ENCODE data around the gene DYNLT1.
"Not testable (repeated sequence)": the region's sequence is repeated elsewhere in the genome, so short reads cannot be mapped to it uniquely, and the experiment has no call there.

DYNLT1 gene

DNA sequence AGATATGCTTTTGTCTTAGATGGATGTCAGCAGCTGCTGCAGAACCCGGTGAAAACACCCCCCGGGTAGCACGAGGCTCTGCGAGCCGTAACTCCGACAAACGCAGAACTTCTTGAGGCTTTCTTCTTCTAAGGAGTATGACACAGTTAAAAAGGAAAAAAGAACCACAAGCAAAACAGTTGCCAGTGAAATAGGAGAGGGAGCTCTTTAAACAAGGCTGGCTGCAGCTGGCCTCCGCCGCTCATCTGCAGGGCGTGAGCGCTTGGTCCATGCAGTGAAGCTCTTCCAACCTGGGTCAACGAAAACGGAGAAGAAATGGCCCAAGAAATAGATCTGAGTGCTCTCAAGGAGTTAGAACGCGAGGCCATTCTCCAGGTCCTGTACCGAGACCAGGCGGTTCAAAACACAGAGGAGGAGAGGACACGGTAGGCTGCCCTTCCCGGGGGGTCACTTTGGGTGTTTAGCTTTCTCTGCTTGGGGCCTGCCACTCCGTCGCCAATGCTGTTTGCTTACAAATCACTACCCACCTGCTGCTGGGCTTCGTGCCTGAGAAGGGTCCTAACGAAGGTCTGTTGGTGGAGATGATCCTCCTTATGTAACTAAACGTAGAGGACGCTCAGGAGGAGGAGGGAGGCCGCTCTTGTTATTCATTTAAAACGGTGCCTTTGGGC lies 18.5 kb upstream of the DYNLT1 start:
- peak; percentile 54 for DNase-seq

DNA sequence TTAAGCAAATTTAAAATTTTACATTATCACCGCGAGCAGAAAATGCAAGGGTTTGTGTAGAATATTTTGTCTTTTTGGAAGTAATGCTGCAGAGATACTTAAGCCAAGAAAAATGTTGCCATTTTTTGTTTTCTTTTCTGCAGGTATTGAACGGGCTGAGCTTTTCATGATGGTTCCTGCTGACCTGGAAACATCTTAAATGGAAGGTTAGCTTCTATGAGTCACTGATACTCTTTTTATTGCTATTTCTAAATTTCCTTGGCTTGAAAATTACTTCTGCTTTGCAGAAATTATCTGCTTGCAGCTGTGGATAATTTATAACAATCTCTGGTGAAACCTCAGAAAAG lies 18.0 kb upstream of the DYNLT1 start:
- no peak for DNase-seq

DNA sequence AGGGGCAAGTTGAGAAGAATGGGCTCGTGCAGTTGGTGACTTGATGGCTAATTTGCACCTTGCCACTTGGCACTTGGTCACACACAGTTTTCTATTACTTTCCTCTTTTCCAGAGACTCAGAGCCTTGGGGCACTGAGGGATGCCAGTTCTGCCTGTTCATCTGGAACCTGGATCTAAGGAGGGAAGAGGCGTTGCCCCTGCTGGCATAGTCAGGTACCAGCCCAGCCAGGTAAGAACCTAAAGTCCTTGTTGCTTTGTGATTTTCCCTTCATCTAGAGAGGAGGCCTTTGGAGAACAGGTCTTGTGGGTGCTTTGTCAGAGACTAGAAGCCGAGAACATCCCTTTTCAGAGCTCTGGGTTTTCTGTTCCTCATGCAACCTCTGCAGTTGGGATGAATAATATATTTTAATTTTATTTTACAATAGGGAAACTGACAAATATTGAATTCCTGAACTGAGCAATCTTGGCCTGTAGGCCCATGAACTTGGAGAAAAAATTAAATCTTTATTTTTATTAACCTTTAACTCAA lies 16.7 kb upstream of the DYNLT1 start:
- DNase-seq = peak; percentile 63

DNA sequence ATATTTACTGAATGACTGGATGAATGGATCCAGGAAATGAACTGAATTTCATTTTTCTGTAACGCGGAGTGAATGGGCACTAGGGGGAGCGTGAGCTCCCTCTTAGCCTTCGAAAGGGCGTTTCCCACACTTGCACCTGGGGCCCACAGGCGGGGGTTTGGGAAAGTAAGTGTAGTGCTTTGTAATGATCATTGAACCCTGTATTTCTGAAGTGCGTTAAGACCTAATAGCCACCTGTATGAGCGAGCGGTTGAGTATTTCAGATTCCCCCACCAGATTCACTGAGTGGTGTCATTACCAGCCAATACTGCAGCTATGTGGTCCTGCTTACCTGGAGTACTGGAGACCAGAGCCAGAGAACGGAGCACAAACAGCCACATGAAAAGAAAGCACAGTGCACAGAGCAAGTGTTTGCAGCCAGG lies 15.8 kb upstream of the DYNLT1 start:
- DNase-seq = peak; percentile 89

DNA sequence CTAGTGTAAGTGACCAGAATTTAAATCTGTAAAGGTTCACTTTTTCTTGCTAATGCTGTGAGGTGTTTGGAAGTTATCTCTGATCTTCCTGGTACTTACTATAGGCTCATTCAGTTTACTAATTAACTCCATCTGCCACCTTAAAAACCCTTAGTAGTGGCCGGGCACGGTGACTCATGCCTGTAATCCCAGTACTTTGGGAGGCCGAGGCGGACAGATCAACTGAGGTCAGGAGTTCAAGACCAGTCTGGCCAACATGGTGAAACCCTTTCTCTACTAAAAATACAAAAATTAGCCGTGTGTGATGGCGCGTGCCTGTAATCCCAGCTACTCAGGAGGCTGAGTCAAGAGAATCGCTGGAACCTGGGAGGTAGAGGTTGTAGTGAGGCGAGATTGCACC lies 12.4 kb upstream of the DYNLT1 start:
- not testable (repeated sequence) for DNase-seq

DNA sequence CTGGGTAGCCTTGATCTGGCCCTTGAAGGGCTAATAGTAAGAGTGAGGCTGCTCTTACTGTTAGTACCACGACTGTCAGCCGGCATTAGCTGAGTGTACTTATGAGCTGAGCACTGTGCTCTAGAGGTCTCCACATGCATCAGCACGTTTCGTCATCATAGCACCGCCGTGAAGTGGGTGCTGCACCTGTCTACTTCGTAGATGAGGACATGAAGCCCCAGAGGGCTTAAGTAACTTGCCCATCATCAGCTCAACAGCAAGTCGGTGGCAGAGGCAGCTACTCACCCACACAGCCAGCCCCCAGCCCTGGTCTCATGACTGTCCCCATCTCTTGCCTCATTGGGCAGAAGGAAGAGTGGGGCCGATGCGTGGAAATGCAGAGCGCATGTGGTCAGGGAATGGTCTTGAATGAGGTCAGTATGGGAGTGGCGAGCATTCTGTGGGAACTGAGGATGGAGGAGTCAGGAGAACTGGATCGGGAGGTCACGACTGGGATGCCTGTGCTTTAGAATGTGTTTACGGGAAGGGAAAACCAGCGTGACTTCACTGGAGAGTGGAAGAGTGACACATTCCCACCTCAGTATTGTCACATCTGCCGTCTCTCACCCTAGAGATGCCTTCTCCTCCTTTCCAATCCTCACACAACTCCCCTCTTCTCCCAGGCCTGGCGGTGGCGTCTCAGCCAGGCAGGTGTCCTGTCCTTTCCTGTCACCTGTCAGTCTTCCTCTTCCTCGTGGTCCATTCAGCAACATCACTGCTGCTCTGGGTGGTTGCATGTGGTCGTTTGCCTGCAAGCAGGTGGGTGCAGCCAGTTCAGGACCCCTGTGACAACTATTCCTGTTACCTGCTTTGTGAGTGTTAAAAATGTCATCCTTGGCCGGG lies 11.3 kb upstream of the DYNLT1 start:
- DNase-seq = peak; percentile 94

DNA sequence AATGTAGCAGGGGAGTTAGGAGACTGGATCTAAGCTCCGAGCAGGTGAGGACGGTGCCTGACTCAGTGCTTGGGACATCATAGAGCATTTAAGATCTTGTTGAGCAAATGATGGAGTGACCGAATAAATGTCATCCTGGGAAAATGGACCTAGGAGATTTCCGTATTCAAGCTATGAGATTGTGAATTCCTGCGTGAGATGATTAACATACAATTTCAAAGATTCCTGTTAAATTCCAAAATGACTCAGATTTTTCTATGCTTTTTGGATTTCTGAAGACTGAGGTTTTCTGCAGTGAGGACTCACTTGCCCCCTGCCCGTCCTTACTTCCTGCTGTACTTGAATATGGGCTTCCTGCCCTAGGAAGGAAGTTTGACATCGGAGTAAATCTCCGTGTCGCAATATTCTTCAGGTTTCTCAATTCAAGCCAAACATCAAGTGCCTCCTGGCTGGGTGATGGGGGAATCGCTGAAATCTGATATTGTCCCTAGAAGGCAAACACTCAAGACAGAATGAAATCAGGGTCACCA lies 10.5 kb upstream of the DYNLT1 start:
- DNase-seq = peak; percentile 89

DNA sequence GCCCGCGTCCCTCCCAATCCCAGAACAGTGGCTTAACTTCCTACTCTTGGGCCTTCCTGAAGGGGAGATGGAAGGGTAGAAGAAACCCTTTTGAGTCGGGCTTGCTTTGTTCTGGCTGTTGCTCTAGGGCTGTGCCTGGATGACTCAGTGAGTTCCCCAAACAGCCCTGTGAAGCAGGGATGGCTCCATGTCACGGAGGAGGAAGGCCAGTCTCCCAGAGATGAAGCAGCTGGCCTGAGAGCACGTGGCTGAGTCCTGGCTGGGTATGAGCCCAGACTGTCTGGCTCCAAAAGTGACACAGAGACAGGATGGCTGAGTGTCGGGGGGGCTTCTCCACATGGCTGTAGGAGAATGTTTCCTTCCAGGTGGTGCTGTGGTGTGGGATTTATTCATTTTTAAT lies 10.0 kb upstream of the DYNLT1 start:
- peak; percentile 87 for DNase-seq

DNA sequence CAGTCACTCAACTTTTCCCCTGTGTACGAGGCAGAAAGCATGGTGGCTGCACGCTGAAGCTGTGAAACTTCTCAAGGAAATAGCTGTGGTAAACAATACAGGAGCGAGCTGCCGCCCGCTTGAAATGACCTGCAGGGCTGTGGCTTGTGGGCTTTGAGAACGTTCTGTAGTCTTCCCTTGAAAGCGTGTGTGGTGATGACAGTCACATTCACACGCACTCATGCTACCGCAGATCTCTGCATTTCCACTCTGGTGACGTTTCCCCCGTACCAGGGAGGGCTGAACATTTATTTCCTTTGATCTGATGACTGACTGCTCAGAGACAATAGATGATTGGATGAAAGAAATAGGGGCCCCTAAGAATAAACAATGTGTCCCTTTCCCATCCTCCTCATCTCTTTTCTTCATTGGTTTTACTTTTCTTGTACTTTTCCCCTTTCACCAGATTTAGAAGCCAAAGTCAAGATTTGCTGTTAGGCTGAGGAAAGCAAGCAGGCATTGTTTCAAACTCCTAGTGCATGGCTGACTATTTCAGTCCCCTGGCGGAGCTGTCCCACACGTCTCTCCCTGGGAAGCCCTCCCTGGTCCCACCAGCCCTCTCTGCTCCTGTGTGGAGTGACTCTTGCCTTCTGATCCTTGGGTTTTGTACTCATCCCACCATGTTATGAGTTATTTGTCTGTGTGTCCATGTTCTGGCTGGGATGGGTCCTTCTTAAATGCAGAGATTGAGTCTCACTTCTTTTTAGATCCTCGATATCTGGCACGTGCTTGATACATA lies 9.2 kb upstream of the DYNLT1 start:
- DNase-seq = no peak

DNA sequence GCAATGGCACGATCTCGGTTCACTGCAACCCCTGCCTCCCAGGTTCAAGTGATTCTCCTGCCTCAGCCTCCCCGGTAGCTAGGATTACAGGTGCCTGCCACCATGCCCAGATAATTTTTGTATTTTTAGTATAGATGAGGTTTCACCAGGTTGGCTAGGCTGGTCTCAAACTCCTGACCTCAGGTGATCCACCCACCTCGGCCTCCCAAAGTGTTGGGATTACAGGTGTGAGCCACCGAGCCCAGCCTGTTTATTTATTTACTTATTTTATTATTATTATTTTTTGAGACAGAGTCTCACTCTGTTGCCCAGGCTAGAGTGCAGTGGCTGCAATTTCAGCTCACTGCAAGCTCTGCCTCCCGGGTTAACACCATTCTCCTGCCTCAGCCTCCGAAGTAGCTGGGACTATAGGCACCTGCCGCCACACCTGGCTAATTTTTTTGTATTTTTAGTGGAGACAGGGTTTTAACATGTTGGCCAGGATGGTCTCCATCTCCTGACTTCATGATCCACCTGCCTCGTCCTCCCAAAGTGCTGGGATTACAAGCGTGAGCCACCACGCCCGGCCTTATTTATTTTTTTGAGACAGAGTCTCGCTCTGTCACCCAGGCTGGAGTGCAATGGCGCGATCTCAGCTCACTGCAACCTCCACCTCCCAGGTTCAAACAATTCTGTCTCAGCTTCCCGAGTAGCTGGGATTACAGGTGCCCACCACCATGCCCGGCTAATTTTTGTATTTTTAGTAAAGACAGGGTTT lies 7.6 kb upstream of the DYNLT1 start:
- DNase-seq = not testable (repeated sequence)

DNA sequence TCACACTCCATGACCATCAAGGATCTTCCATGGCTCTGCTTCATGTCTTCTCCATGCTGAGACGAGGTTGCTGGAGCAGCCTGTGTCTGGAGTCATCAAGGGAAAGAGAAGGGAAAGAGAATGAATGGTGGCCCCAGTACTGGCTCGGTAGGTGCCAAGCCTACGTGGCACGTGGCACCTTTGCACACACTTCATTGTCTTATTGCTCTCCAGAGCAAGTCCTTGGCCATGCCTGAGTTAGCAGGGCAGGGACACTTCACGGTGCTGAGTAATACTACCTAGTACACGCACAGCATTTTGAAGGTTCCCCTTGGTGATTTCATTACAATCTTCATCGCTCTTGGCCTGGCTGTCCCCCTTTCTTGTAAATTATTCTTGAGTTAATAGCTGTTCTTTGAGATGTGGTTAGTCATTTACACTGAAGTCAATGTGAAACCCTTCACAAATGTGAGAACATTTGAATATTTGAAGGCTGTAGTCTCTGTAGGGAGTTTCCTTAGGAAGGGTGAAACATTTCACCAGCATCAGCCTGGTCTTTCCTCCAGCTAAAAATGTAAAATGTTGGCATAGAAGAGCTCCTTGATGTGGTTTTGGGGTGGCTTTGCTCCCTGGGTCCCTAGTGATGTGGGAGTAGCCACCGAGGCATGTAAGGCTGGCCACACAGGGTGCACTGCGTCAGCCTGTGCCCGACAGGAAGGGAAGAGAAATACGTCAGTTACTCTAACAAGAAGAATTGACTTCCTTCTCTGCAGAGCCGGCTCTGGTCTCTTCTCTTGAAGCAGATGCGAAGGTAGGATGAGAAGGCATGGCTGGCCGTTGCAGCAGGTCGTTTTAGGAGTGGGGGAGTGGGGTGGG lies 5.0 kb upstream of the DYNLT1 start, which contains the start of gene SYTL3:
TSS of gene SYTL3 (plus strand) at position 766 of the 855 bp plus-strand sequence. CDS start 13,215 bp downstream, outside the sequence.
- DNase-seq = peak; percentile 85

DNA sequence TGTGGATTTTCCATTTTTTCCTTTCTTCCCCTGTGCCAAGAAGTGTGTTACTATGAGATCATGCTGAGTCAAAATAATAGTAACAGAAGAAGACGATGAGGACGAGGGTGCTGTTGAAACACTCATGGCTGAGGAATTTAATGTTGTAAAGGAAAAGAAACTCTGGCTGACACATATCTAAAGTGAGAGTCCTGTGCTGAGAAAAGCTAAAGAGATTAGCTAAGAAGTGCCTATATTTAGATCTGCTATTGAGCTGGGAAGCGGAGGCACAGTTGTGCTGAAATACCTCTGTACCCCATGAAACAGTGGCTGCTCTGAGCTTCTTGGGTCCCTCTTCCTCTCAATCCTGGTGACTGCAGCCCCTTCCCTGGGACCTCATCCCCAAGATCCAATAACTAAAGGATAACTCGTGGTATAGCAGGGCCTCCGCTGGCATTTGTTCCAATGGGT lies 4.2 kb upstream of the DYNLT1 start:
- no peak for DNase-seq

DNA sequence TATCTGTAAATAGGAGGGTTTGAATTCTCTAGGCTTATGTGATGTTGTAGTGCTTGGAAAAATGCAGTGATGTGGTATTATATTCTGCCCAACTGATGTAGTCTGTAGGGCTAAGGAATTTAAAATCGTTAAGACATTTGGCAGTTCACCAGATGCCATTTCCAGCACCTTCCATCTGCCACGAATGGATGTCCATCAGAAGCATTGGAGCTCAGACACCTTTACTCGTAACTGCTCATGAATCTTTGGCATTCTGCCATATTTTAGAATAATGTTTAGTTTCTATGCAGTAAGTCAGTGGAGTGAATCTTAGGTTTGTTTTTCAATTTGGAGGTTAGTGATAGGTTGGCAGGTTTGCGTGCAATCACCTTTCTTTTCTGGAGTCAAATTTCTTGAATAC lies 3.0 kb upstream of the DYNLT1 start:
- DNase-seq = no peak

DNA sequence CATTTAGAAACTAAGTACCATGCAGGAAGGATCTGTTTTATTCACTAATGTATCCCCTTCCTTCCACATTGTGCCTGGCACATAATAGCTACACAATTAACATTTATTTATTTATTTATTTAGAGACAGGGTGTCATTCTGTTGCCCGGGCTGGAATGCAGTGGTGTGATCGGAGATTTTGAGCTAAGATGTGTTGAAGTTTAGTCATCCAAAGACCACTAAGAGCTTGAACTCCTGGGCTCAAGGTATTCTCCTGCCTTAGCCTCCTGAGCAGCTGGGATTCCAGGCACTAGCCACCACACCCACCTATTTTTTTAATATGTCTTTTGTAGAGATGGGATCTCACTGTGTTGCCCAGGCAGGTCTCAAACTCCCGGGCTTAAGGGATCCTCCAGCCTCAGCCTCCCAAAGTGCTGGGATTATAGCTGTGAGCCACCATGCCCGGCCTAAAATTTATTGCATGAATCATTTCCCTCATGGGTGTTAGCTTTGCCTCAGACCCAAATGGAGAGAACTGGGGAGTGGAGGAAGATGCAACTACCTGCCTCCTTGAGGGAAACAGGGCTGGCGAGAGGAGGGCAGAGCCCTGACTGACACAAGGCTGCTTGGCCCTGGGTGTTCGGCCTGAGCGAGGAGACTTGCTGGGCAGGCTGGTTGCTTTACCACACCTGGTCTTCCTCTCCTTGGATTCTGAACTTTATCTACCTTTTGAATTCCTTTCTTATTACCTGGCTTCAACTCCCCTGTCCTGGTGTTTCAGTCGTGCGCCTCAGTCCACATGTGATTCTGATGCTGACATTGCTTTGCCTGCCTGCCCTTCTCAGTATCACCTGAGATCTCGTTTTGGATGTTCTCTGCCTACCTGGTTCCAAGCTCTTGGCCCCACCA lies 1.7 kb upstream of the DYNLT1 start:
- DNase-seq = no peak

DNA sequence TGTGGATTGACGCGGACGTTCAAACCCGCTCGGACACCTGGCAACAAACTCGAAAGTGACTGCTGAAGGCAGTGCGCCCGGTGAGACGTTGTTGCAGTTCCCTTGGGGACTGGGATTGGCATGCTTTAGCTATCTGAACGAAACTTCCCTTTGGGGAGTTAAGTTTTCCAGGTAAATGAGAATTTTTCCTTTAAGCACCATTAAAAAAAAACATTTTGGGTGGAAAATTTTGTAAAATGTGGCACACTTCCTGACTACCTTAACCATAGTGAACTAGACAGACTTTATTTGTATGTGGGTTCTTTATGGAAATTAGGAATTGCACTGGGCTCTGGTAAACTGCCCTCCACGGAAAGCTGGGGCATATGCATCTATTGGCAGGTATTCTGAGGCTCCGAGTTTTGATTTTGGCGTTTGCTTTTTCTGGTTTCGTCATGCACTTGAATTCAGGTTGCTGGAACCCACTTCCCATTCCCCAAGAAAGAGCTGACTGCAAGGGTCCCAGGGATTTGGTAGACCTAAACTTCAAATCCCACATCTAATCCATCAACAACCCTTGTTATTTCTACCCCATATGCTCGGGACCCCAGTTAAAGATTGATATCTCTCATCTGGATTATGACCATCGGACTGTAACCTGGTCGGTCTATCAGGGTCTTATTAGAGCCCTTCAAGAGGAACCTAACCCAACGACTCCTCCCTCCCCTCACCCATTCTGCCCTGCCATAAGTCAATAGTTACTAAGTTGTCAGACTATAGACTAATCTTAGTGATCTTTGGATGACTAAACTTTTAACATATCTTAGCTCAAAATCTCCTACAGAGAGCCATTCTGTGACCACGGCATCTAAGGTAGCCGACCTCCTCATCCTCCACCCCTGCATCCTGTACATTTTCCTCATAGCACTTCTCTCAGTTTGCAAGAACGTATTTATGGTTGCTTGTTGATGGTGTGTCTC lies 800 bp upstream of the DYNLT1 start:
- DNase-seq = no peak

DNA sequence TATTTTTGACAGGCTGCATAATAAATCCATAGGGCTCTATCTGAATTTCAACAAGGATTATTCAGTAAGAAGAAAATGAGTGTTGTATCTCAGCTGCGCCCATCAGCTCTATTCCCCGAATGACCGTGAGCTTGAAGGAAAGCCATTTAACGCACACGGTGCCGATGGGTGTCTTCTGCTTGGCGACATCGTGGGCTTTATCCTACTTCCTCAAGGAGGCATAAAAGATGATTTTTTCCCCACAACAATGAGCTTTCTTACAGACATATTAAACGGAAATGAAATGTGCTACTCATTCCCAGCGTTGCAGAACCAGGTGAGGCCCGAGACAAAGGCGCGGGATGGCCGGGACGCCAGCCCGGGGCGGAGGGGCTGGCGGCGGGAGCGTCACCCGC lies 710 bp downstream of the DYNLT1 start:
- DNase-seq = no peak

DNA sequence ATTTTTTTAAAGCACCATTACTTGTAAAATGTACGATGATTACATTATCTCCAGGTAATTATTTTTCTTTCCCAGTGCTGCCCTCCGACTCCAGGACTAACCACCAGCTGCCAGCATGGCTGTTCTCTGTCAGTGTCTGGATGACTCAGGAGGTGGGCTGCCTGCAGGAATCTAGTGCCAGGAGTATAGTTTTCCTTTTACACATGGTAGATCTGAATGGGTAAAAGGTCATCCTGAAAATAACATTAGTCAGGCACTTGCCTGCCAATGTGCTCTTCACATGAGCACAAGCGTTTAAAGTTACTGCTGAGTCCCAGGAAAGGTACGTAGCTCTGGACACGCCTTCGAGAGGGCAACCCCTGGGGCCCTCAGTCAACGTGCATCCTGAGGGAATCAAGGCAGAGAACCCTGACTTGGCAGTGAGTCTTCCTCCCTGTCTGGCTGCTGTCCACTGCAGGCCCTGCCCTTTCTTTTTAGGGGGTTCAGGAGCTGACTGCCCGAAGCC lies 2.4 kb downstream of the DYNLT1 start:
- no peak for DNase-seq

DNA sequence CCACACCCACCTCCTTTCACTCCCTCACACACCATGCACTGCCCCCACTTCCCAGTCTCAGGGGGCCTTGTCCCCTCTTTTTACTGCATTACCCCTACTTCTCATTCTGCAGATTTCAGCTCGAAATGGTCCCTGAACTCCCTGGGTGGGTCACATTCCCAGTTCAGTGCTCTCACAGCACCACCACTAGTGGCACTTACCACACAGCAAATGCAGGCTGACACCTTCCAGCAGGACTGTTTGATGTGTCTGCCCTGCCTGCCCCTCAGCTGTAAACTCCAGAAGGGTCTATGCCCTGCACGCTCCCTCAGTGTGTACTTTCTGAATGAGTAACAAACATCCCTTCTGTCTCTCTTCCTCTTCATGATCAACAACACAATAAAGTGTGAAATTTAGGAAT lies 4.0 kb downstream of the DYNLT1 start:
- DNase-seq = no peak

DNA sequence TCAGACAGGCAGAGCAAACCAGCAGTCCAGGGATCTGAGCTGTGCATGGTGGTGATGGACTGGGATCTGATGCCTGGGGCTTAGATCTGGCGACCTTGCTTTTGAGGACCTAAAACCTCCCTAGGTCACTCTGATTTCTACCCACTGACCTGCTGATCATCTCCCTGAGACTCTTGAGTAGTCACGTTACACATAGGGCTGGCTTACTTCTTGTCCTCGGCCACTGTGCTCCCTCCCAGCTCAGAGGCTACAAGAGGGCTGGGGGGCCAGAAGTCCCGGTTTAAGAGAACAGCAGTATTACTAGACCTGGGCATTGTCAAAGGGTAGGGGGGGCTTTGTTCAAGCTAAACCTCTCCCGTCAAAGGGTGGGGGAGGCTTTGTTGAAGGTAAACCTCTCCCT lies 5.5 kb downstream of the DYNLT1 start:
- DNase-seq = no peak

All from NCI-H2029 (cell line).